Measurements from ENCODE around the gene BET1.

- TF ChIP-seq, protein P1, sequence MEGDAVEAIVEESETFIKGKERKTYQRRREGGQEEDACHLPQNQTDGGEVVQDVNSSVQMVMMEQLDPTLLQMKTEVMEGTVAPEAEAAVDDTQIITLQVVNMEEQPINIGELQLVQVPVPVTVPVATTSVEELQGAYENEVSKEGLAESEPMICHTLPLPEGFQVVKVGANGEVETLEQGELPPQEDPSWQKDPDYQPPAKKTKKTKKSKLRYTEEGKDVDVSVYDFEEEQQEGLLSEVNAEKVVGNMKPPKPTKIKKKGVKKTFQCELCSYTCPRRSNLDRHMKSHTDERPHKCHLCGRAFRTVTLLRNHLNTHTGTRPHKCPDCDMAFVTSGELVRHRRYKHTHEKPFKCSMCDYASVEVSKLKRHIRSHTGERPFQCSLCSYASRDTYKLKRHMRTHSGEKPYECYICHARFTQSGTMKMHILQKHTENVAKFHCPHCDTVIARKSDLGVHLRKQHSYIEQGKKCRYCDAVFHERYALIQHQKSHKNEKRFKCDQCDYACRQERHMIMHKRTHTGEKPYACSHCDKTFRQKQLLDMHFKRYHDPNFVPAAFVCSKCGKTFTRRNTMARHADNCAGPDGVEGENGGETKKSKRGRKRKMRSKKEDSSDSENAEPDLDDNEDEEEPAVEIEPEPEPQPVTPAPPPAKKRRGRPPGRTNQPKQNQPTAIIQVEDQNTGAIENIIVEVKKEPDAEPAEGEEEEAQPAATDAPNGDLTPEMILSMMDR (IDR thresholded peaks at IDR 0.05; ENCODE audit: borderline replicate concordance, extremely low read depth, low read length, poor library complexity, severe bottlenecking) = no peak
- no peak for TF ChIP-seq EZH2 (IDR thresholded peaks at IDR 0.05; ENCODE audit: borderline replicate concordance, low read depth, low read length, severe bottlenecking)
Observed at GRCh38 chr7:93981480-93981874, 22.7 kb downstream of the BET1 start.
